Keratinocyte (primary cell): ENCODE measurements around the gene FAAP20. TPM values are rescaled to one million over a fixed set of nuclear protein-coding genes. Genes with fewer than 3 reads are reported as not detected.

Experiments used
- DNase-seq: peaks from one replicate; pipeline ENCODE4 v3.0.0-alpha.2; 2011; ENCODE audit warnings: low read depth, missing footprints, low spot score
- FAIRE-seq: peaks from 2 replicates; lab custom pipeline; 2011; peaks lifted over from hg19 to GRCh38; lab: Jason Lieb, UNC
- H2AFZ ChIP-seq: 2 replicates; pipeline ENCODE4 v1.6.0; 2012; ENCODE audit warnings: low read length, control low read depth, inconsistent platforms; ENCODE audit not compliant: control insufficient read depth
- H3K27ac ChIP-seq: 2 replicates; pipeline ENCODE4 v1.5.1; 2011; ENCODE audit warnings: low read length; ENCODE audit not compliant: control insufficient read depth, insufficient read depth
- H3K27me3 ChIP-seq: 3 replicates; pipeline ENCODE4 v1.6.0; 2011; ENCODE audit warnings: low read length; ENCODE audit not compliant: control insufficient read depth, insufficient read depth; ENCODE audit errors: extremely low read depth
- H3K36me3 ChIP-seq, 2 experiments: 2 replicates in 1 of 2; 3 replicates in 1 of 2; pipeline ENCODE4 v1.5.1; 2011; ENCODE audit warnings: low read length in 2 of 2, mild to moderate bottlenecking in 1 of 2; ENCODE audit not compliant: control insufficient read depth in 2 of 2, insufficient read depth in 2 of 2; ENCODE audit errors: extremely low read depth in 1 of 2
- H3K4me1 ChIP-seq: 3 replicates; pipeline ENCODE4 v1.5.1; 2011; ENCODE audit warnings: low read length; ENCODE audit not compliant: control insufficient read depth, insufficient read depth; ENCODE audit errors: extremely low read depth
- H3K4me2 ChIP-seq: 3 replicates; pipeline ENCODE4 v1.6.0; 2011; ENCODE audit warnings: low read depth, low read length; ENCODE audit not compliant: control insufficient read depth, insufficient read depth; ENCODE audit errors: extremely low read depth
- H3K4me3 ChIP-seq, 3 experiments: fragments of 200-600 bp in 1 of 3; sonication (generic) in 1 of 3; 2 replicates in 2 of 3; 3 replicates in 1 of 3; pipeline ENCODE4 v1.5.1; 2011 to 2016; ENCODE audit warnings: low read length in 3 of 3, mild to moderate bottlenecking in 3 of 3, control low read depth in 2 of 3, inconsistent platforms in 1 of 3, low read depth in 1 of 3, mixed read lengths in 1 of 3, mixed run types in 1 of 3, moderate library complexity in 1 of 3; ENCODE audit not compliant: control insufficient read depth in 2 of 3, insufficient read depth in 2 of 3; ENCODE audit errors: extremely low read depth in 1 of 3
- H3K79me2 ChIP-seq: 2 replicates; pipeline ENCODE4 v1.6.0; 2012; ENCODE audit warnings: low read length; ENCODE audit not compliant: control insufficient read depth, insufficient read depth
- H3K9ac ChIP-seq: 3 replicates; pipeline ENCODE4 v1.6.0; 2011; ENCODE audit warnings: low read length; ENCODE audit not compliant: control insufficient read depth, insufficient read depth; ENCODE audit errors: extremely low read depth
- H3K9me1 ChIP-seq: 3 replicates; pipeline ENCODE4 v1.6.0; 2011; ENCODE audit warnings: low read length; ENCODE audit not compliant: control insufficient read depth, insufficient read depth; ENCODE audit errors: extremely low read depth
- H3K9me3 ChIP-seq: 2 replicates; pipeline ENCODE4 v1.5.1; 2012; ENCODE audit warnings: low read depth, low read length; ENCODE audit not compliant: control insufficient read depth
- H4K20me1 ChIP-seq: 3 replicates; pipeline ENCODE4 v1.6.0; 2011; ENCODE audit warnings: low read length; ENCODE audit not compliant: control insufficient read depth, insufficient read depth; ENCODE audit errors: extremely low read depth
- EZH2 ChIP-seq: IDR thresholded peaks from one replicate; pipeline ENCODE4 v1.6.1; 2012; ENCODE audit warnings: inconsistent platforms, mild to moderate bottlenecking, low read length, moderate library complexity
- dilution Hi-C: fragments of 300-500 bp; cut with MboI; formaldehyde crosslinking; loops from one replicate; pipeline ENCODE4 v1.7.0; 2020; ENCODE audit warnings: low sequenced_read_pairs; ENCODE audit not compliant: extremely low pct_ligation_motif_present
- polyA plus RNA-seq, 5 experiments: library from polyadenylated mRNA; depleted of rRNA in 3 of 5; stranded (reverse) in 3 of 5; stranded (forward) in 1 of 5; unstranded in 1 of 5; fragments of >200 nt; gene quantifications; 1 replicate in 1 of 5; 2 replicates in 3 of 5; 3 replicates in 1 of 5; pipeline versions ENCODE4 v1.2.1 to v1.2.3, GENCODE V29; 2011 to 2012; ENCODE audit warnings: missing spikeins in 2 of 5, low read depth in 1 of 5, low replicate concordance in 1 of 5
- TF ChIP-seq, protein P1 (sequence below), 3 experiments: IDR thresholded peaks in 1 of 3; conservative IDR thresholded peaks in 1 of 3; optimal IDR thresholded peaks in 1 of 3; 2 replicates in 2 of 3; 3 replicates in 1 of 3; pipeline versions ENCODE3 to v1.5.1; 2011; ENCODE audit warnings: low read length in 3 of 3, mild to moderate bottlenecking in 3 of 3, moderate library complexity in 2 of 3, control low read depth in 1 of 3, inconsistent platforms in 1 of 3; ENCODE audit not compliant: insufficient read depth in 2 of 3; ENCODE audit errors: extremely low read depth in 1 of 3

Gene FAAP20
- polyA plus RNA-seq, 1 donor (not counting 4 experiments of a cell fraction or from before 2014, with no cell fraction given) = 7.3 TPM

- dilution Hi-C loops = no loop called here
- H3K27ac ChIP-seq = no peak overlapping the region
- H3K9me3 ChIP-seq = no peaks in the 10 kb centered on the region
- no peak overlapping the region for H2AFZ ChIP-seq
- H3K4me3 ChIP-seq = no peak overlapping the region
- H3K9ac ChIP-seq = no peak overlapping the region
- H3K27me3 ChIP-seq = peaks cover 4% of the 10 kb centered on the region
- no peaks in the 10 kb centered on the region for H3K9me1 ChIP-seq
- H3K4me2 ChIP-seq = no peak overlapping the region
- DNase-seq (no peak), FAIRE-seq (no peak)
- H3K4me1 ChIP-seq = peaks cover 18% of the 10 kb centered on the region
- H4K20me1 ChIP-seq = no peaks in the 10 kb centered on the region
- no peaks in the 10 kb centered on the region for H3K79me2 ChIP-seq
- no peaks in the 10 kb centered on the region for H3K36me3 ChIP-seq
- TF ChIP-seq EZH2 = no peak
- TF ChIP-seq, protein P1, sequence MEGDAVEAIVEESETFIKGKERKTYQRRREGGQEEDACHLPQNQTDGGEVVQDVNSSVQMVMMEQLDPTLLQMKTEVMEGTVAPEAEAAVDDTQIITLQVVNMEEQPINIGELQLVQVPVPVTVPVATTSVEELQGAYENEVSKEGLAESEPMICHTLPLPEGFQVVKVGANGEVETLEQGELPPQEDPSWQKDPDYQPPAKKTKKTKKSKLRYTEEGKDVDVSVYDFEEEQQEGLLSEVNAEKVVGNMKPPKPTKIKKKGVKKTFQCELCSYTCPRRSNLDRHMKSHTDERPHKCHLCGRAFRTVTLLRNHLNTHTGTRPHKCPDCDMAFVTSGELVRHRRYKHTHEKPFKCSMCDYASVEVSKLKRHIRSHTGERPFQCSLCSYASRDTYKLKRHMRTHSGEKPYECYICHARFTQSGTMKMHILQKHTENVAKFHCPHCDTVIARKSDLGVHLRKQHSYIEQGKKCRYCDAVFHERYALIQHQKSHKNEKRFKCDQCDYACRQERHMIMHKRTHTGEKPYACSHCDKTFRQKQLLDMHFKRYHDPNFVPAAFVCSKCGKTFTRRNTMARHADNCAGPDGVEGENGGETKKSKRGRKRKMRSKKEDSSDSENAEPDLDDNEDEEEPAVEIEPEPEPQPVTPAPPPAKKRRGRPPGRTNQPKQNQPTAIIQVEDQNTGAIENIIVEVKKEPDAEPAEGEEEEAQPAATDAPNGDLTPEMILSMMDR (optimal IDR thresholded peaks at IDR 0.05 in 1 of 3, IDR thresholded peaks at IDR 0.05 in 1 of 3, conservative IDR thresholded peaks at IDR 0.05 in 1 of 3; ENCODE audit: extremely low read depth in 1 of 3, insufficient read depth in 2 of 3, low read length in 3 of 3) = no peak
Observed at GRCh38 chr1:2202843-2203601, 8.4 kb upstream of the FAAP20 start.

DNA sequence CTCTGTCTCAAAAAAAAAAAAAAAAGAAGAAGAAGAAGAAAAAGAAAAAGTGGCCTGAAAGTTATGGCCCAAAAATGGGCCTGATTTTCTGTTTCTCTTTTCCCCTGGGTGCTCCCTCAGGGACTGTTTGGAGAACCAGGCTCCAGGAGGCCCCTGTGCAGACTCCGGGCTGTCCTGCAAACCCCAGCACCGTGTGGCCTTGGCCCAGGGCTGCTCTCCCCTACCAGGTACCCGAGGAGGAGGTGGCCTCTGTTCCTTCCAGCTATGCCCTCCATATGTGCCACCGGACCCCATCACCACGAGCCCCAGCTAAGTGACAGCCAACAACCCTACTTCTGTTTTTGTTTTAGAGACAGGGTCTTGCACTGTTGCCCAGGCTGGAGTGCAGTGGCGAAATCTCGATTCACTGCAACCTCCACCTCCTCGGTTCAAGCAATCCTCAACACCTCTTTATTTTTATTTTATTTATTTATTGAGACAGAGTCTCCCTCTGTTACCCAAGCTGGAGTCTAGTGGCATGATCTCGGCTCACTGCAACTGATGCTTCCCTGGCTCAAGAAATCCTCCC, 7.5 kb upstream of the FAAP20 start:
- Histone ChIP-seq H3K79me2 (no peaks in the 10 kb centered on the region), H3K4me3 (no peak overlapping the region), H3K36me3 (no peaks in the 10 kb centered on the region), H4K20me1 (no peaks in the 10 kb centered on the region), H2AFZ (no peak overlapping the region), H3K4me2 (no peak overlapping the region), H3K9me1 (no peaks in the 10 kb centered on the region), H3K27me3 (peaks cover 4% of the 10 kb centered on the region), H3K9me3 (no peaks in the 10 kb centered on the region), H3K27ac (no peak overlapping the region), H3K9ac (no peak overlapping the region), H3K4me1 (peaks cover 10% of the 10 kb centered on the region)
- FAIRE-seq (no peak), DNase-seq (no peak)
- dilution Hi-C loops = no loop called here
- TF ChIP-seq, protein P1 (optimal IDR thresholded peaks at IDR 0.05 in 1 of 3, IDR thresholded peaks at IDR 0.05 in 1 of 3, conservative IDR thresholded peaks at IDR 0.05 in 1 of 3; ENCODE audit: extremely low read depth in 1 of 3, insufficient read depth in 2 of 3, low read length in 3 of 3) = no peak
- TF ChIP-seq EZH2 = no peak
